A549 (cell line): ENCODE results near the gene SMTN. TPM values are rescaled to one million over a fixed set of nuclear protein-coding genes. Genes with fewer than 3 reads are reported as not detected.

Experiments
- ATAC-seq, 2 experiments: fragments of 200-7000 bp in 1 of 2; fragments of >200 bp in 1 of 2; cut with Nextera tagmentation in 1 of 2; cut with Tn5 transposase in 1 of 2; 3 replicates each; pipeline versions ENCODE4 v1.8.0 to v1.9.1; 2018 to 2020; ENCODE audit warnings: mild to moderate bottlenecking in 1 of 2, moderate library complexity in 1 of 2
- CTCF ChIA-PET: fragments of 300-600 bp; sonication (Branson Sonifier 250); formaldehyde crosslinking; extraction: SDS; loops from one replicate; lab custom pipeline; 2021; ENCODE audit warnings: antibody characterized with exemption, inconsistent platforms; lab: Yijun Ruan, JAX
- POLR2A ChIA-PET: fragments of 350-600 bp; formaldehyde crosslinking; extraction: SDS; loops from one replicate; lab custom pipeline; 2021; ENCODE audit warnings: antibody characterized with exemption, inconsistent platforms; lab: Yijun Ruan, JAX
- DNase-seq, 2 experiments: peaks; one replicate each; pipeline versions ENCODE4 v3.0.0 to v3.0.0-alpha.2; 2011 to 2016; ENCODE audit warnings: low read depth in 1 of 2, low spot score in 1 of 2
- FAIRE-seq: peaks from 2 replicates; lab custom pipeline; 2011; peaks lifted over from hg19 to GRCh38; lab: Jason Lieb, UNC
- H3K27ac ChIP-seq, 2 experiments: fragments of >200 bp; sonication (Bioruptor Twin); formaldehyde crosslinking; 3 replicates each; pipeline ENCODE4 v1.5.1; 2016 to 2017
- H3K4me1 ChIP-seq: fragments of >200 bp; sonication (Bioruptor Twin); formaldehyde crosslinking; 3 replicates; pipeline ENCODE4 v1.6.1; 2016
- H3K4me2 ChIP-seq: fragments of >200 bp; sonication (Bioruptor Twin); formaldehyde crosslinking; 3 replicates; pipeline ENCODE4 v1.6.1; 2016
- H3K4me3 ChIP-seq: fragments of >200 bp; sonication (Bioruptor Twin); formaldehyde crosslinking; 3 replicates; pipeline ENCODE4 v1.5.1; 2016
- H3K9me3 ChIP-seq: fragments of >200 bp; sonication (Bioruptor Twin); formaldehyde crosslinking; 3 replicates; pipeline ENCODE4 v1.6.1; 2016
- ATOH8 ChIP-seq: fragments of 250-450 bp; sonication (Bioruptor Pico); IDR thresholded peaks from 2 replicates; pipeline ENCODE4 v1.5.0; 2020; ENCODE audit warnings: low read depth, mild to moderate bottlenecking, moderate library complexity
- CBX2 ChIP-seq: fragments of 200-600 bp; sonication (generic); IDR thresholded peaks from 2 replicates; pipeline ENCODE4 v1.6.1; 2016; ENCODE audit warnings: low read depth, mild to moderate bottlenecking, borderline replicate concordance
- CHD2 ChIP-seq: fragments of 150-350 bp; IDR thresholded peaks from 2 replicates; pipeline ENCODE4 v1.6.1; 2014; ENCODE audit warnings: low read length; ENCODE audit not compliant: partially characterized antibody
- CHD4 ChIP-seq: fragments of 200-600 bp; sonication (generic); IDR thresholded peaks from 2 replicates; pipeline ENCODE4 v1.6.1; 2016; ENCODE audit warnings: antibody characterized with exemption, mild to moderate bottlenecking, borderline replicate concordance
- EHMT2 ChIP-seq: fragments of 200-600 bp; sonication (generic); IDR thresholded peaks from 2 replicates; pipeline ENCODE4 v1.6.1; 2016; ENCODE audit warnings: antibody characterized with exemption, low read depth, mild to moderate bottlenecking, moderate library complexity
- ELK1 ChIP-seq: fragments of 150-350 bp; IDR thresholded peaks from 2 replicates; pipeline ENCODE4 v1.6.1; 2014; ENCODE audit warnings: low read depth, mild to moderate bottlenecking, low read length
- ESRRA ChIP-seq: fragments of 150-350 bp; IDR thresholded peaks from 2 replicates; pipeline ENCODE4 v1.6.1; 2014; ENCODE audit warnings: mild to moderate bottlenecking, low read length, borderline replicate concordance
- FOSB ChIP-seq: fragments of 250-450 bp; sonication (Bioruptor Pico); IDR thresholded peaks from 2 replicates; pipeline ENCODE4 v1.5.0; 2020; ENCODE audit warnings: mild to moderate bottlenecking, moderate library complexity
- HDAC2 ChIP-seq: fragments of 200-600 bp; sonication (generic); IDR thresholded peaks from 2 replicates; pipeline ENCODE4 v1.6.1; 2016
- KDM1A ChIP-seq: fragments of 200-600 bp; sonication (generic); IDR thresholded peaks from 2 replicates; pipeline ENCODE4 v1.6.1; 2016; ENCODE audit warnings: low read depth, mild to moderate bottlenecking
- MAX ChIP-seq: IDR thresholded peaks from 2 replicates; pipeline ENCODE4 v1.6.1; 2012
- NPAS2 ChIP-seq: fragments of 250-450 bp; sonication (Bioruptor Pico); IDR thresholded peaks from 2 replicates; pipeline ENCODE4 v1.8.0; 2022; ENCODE audit warnings: mild to moderate bottlenecking, moderate library complexity, borderline replicate concordance
- PHF8 ChIP-seq: fragments of 200-600 bp; sonication (generic); IDR thresholded peaks from 2 replicates; pipeline ENCODE4 v1.6.1; 2016; ENCODE audit warnings: low read depth, mild to moderate bottlenecking, antibody characterized with exemption, moderate library complexity, borderline replicate concordance
- RARB ChIP-seq: fragments of 250-450 bp; sonication (Bioruptor Pico); IDR thresholded peaks from 2 replicates; pipeline ENCODE4 v1.8.0; 2021; ENCODE audit warnings: mild to moderate bottlenecking, moderate library complexity
- RFX5 ChIP-seq: fragments of 450-650 bp; IDR thresholded peaks from 2 replicates; pipeline ENCODE4 v1.7.1; 2014; ENCODE audit warnings: antibody characterized with exemption, mild to moderate bottlenecking, moderate library complexity
- RNF2 ChIP-seq: fragments of 200-600 bp; sonication (generic); IDR thresholded peaks from 2 replicates; pipeline ENCODE4 v1.6.1; 2016; ENCODE audit warnings: low read depth, mild to moderate bottlenecking, antibody characterized with exemption, moderate library complexity, borderline replicate concordance
- SMC3 ChIP-seq: fragments of >200 bp; sonication (Bioruptor Twin); formaldehyde crosslinking; IDR thresholded peaks from 3 replicates; pipeline ENCODE4 v1.6.1; 2018; ENCODE audit warnings: inconsistent platforms
- SREBF2 ChIP-seq: fragments of 450-650 bp; IDR thresholded peaks from 2 replicates; pipeline ENCODE4 v1.6.1; 2014; ENCODE audit warnings: mild to moderate bottlenecking, moderate library complexity
- TFCP2L1 ChIP-seq: fragments of 250-450 bp; sonication (Bioruptor Pico); IDR thresholded peaks from 2 replicates; pipeline ENCODE4 v1.5.0; 2021; ENCODE audit warnings: mild to moderate bottlenecking
- TP53 ChIP-seq: fragments of 250-450 bp; sonication (Bioruptor Pico); IDR thresholded peaks from 2 replicates; pipeline ENCODE4 v1.5.0; 2021; ENCODE audit warnings: mild to moderate bottlenecking, moderate library complexity
- USF2 ChIP-seq: fragments of 450-650 bp; IDR thresholded peaks from 2 replicates; pipeline ENCODE4 v1.6.1; 2014; ENCODE audit warnings: antibody characterized with exemption
- ZFP36 ChIP-seq: fragments of 450-650 bp; IDR thresholded peaks from 2 replicates; pipeline ENCODE4 v1.6.1; 2014; ENCODE audit warnings: borderline replicate concordance; ENCODE audit not compliant: partially characterized antibody
- ZNF302 ChIP-seq: fragments of 250-450 bp; sonication (Bioruptor Pico); IDR thresholded peaks from 2 replicates; pipeline ENCODE4 v1.9.0; 2021; ENCODE audit warnings: inconsistent platforms, mild to moderate bottlenecking, moderate library complexity
- WGBS: methylation state at CpG from one replicate; pipeline ENCODE4 v1.1.6; 2017; ENCODE audit errors: missing lambda C conversion rate; 5-methylcytosine and 5-hydroxymethylcytosine counted together
- polyA plus RNA-seq, 4 experiments: library from polyadenylated mRNA; depleted of rRNA in 3 of 4; stranded (reverse); fragments of >200 nt; fragmentation: RNase III in 1 of 4; extraction: RNeasy Plus Mini Kit Qiagen cat#74134 plus additional on column Dnase treatment in 1 of 4; gene quantifications; 2 replicates in 3 of 4; 3 replicates in 1 of 4; pipeline ENCODE4 v1.2.3, GENCODE V29; 2011 to 2017
- TF ChIP-seq, protein P1 (sequence below): fragments of >200 bp; sonication (Bioruptor Twin); formaldehyde crosslinking; IDR thresholded peaks from 3 replicates; pipeline ENCODE4 v1.6.1; 2016

Gene SMTN
- polyA plus RNA-seq, 2 of the 4 experiments (the other 2 are of a cell fraction) = 12.7 to 33.1 TPM

DNA sequence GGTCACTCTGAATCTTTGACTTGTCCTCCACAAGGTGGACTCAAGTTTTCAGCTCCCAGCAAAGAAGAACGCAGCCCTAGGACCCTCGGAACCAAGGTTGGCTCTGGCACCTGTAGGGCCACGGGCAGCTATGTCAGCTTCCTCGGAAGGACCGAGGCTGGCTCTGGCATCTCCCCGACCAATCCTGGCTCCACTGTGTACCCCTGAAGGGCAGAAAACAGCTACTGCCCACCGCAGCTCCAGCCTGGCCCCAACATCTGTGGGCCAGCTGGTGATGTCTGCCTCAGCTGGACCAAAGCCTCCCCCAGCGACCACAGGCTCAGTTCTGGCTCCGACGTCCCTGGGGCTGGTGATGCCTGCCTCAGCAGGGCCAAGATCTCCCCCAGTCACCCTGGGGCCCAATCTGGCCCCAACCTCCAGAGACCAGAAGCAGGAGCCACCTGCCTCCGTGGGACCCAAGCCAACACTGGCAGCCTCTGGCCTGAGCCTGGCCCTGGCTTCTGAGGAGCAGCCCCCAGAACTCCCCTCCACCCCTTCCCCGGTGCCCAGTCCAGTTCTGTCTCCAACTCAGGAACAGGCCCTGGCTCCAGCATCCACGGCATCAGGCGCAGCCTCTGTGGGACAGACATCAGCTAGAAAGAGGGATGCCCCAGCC lies 43.8 kb downstream of the SMTN start:
- ChIA-PET CTCF (interaction anchor here (1.3 to 3.3 kb wide), 2 partner anchors 8 to 17 kb away, joined by 3 to 17 read pairs; partner anchors contain the start of gene SELENOM), POLR2A (no interaction called here)
- H3K27ac ChIP-seq = no peak overlapping the region
- TF ChIP-seq NPAS2 (CRISPR knock-in tag) = no peak
- no peak for TF ChIP-seq ATOH8 (CRISPR knock-in tag)
- no peak for TF ChIP-seq KDM1A
- no peak for TF ChIP-seq PHF8
- no peak for TF ChIP-seq MAX
- no peak for TF ChIP-seq RNF2
- TF ChIP-seq SMC3 = no peak
- TF ChIP-seq ZFP36 = no peak
- no peak for TF ChIP-seq CHD4
- TF ChIP-seq, protein P1, sequence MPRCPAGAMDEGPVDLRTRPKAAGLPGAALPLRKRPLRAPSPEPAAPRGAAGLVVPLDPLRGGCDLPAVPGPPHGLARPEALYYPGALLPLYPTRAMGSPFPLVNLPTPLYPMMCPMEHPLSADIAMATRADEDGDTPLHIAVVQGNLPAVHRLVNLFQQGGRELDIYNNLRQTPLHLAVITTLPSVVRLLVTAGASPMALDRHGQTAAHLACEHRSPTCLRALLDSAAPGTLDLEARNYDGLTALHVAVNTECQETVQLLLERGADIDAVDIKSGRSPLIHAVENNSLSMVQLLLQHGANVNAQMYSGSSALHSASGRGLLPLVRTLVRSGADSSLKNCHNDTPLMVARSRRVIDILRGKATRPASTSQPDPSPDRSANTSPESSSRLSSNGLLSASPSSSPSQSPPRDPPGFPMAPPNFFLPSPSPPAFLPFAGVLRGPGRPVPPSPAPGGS = no peak
- no peak for TF ChIP-seq TFCP2L1
- TF ChIP-seq HDAC2 = no peak
- no peak for TF ChIP-seq USF2
- no peak for TF ChIP-seq ESRRA
- no peak overlapping the region for H3K4me2 ChIP-seq
- H3K4me3 ChIP-seq = no peak overlapping the region
- H3K4me1 ChIP-seq = peaks cover 11% of the 10 kb centered on the region
- no peaks in the 10 kb centered on the region for H3K9me3 ChIP-seq
- WGBS = 80% methylated on average over 2 of the region's 14 CpGs
- no peak for FAIRE-seq
- no peak for DNase-seq
- ATAC-seq = no peak

DNA sequence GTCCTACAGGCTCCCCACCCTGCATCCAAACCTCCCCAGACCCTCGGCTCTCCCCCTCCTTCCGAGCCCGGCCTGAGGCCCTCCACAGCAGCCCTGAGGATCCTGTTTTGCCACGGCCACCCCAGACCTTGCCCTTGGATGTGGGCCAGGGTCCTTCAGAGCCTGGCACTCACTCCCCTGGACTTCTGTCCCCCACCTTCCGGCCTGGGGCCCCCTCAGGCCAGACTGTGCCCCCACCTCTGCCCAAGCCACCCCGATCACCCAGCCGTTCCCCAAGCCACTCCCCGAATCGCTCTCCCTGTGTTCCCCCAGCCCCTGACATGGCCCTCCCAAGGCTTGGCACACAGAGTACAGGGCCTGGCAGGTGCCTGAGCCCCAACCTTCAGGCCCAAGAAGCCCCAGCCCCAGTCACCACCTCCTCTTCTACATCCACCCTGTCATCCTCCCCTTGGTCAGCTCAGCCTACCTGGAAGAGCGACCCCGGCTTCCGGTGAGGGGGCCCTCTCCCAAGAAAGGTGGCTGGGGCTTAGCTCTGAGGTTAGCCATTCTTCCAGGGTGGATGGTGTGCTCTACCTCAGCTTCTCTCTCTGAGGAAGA lies 44.5 kb downstream of the SMTN start:
- ATAC-seq (no peak), FAIRE-seq (no peak), DNase-seq (no peak)
- peaks cover 11% of the 10 kb centered on the region for H3K4me1 ChIP-seq
- no peak overlapping the region for H3K4me2 ChIP-seq
- H3K4me3 ChIP-seq = no peak overlapping the region
- WGBS = 100% methylated on average over 1 of the region's 12 CpGs
- ChIA-PET POLR2A (no interaction called here), CTCF (interaction anchor here (0.8 to 3.3 kb wide), 4 partner anchors 9 to 116 kb away, joined by 3 to 17 read pairs (median 4); partner anchors contain the start of gene SELENOM)
- H3K27ac ChIP-seq = no peak overlapping the region
- TF ChIP-seq KDM1A (no peak), RFX5 (no peak), EHMT2 (no peak), CHD2 (no peak), CBX2 (no peak), ELK1 (no peak), SREBF2 (no peak), ZFP36 (no peak), TP53 (no peak), FOSB (no peak), RARB (CRISPR knock-in tag) (no peak), ZNF302 (CRISPR knock-in tag) (no peak)
- no peaks in the 10 kb centered on the region for H3K9me3 ChIP-seq
